Stimulated activated CD4-positive, alpha-beta T cell treated with anti-CD3 and anti-CD28 coated beads, Interleukin-1b, Interleukin-23, amount 100 ng/mL, for 24 hours (primary cell): ENCODE measurements around the gene NPIPA5.
"Not testable (repeated sequence)": the region's sequence is repeated elsewhere in the genome, so short reads cannot be mapped to it uniquely, and the experiment has no call there.

Source experiments
- DNase-seq, 4 experiments: peaks; one replicate each; pipeline ENCODE4 v3.0.0-alpha.2; 2020; ENCODE audit warnings: low read depth in 4 of 4, low spot score in 1 of 4

The NPIPA5 gene

DNA sequence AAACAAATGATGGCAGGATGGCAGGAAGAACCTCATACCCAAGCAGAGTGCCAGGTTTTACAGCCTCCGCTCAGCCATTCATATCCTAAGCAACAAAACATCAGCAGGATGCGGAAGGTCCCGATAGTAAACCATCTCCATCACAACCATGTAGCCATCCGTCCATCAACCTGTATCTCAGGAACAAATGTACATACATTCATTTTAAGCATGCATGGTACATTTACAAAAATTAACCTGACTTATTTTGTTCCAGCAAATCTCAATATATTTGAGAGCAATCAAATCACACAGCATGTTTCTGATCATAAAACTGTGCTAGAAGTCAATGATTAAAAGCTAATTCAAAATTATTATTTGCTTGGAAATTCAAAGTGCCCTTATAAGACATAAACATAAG, at the start of gene NPIPA5:
Gene NPIPA5, minus strand, starts transcription at position 101 of the 400 bp plus-strand sequence. Its CDS starts 0 bp downstream, at position 101.
- DNase-seq: not testable (repeated sequence)

DNA sequence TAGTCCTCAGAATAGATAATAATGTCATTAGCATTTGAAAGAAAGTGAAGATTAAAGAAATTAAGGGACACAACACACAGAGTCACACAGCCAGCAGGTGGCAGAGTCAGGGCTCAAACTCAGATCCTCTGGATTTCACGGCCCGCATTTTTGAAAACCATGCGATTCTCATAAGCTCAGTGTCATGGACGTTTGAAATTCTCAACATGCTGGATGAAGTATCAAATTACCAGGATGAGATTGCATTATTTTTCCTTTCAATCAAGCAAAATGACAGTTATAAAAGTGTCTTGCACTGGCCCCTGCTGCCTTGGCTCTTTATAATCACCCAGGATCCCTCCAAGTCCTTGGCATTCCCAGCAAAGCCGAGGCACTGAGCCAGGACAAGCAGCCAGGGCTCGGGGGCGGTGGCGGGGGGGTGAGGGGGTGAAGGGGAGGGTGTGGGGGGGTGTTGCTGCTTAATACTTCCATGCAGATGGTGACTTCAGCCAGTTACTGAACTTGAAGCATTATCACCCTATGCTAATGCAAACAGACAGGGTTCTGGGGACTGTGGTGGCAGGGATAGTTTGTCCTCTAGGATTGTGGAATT, 49.6 kb upstream of the NPIPA5 start:
- peak; percentile 15 to 42 (median 30) for DNase-seq

DNA sequence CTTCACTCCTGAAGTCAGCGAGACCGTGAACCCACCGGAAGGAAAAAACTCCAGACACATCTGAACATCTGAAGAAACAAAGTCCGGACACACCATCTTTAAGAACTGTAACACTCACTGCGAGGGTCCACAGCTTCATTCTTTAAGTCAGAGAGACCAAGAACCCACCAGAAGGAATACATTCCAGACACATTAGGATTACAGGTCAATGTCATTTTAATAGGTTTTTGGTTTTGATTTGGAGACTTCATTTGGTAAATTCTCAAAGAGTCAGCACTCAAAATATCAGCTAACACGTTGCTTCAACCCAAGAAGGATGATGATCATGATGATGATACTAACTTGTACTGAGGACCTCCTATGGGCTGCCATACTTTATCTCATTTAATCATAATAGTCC, 48.7 kb upstream of the NPIPA5 start:
- DNase-seq: no peak

DNA sequence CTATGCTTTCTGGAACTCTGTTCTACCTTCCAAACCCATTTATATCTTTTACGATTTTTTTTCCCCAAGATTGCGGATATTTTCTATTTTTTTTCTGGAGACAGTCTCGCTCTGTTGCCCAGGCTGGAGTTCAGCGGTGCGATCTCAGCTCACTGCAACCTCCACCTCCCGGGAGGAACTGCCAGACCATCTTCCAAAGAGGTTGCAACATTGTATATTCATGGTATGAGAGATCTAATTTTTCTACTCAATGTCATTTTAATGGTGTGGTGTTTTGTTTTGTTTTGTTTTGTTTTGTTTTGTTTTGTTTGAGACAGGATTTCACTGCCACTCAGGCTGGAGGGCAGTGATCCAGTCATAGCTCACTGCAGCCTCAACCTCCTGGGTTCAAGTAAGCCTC, 47.8 kb upstream of the NPIPA5 start:
- no peak for DNase-seq

DNA sequence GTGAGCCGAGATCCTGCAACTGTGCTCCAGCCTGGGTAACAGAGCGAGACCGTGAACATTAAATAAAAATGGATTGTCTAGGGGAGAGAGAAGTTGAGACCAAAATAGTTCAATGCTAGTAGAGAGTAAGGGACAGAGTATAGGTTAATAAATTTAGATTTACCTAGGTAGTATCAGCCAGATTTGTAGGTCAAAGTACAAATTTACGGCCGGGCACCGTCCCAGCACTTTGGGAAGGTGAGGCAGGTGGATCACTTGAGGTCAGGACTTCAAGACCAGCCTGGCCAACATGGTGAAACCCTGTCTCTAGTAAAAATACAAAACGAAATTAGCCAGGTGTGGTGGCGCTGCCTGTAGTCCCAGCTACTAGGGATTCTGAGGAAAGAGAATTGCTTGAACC, 44.1 kb upstream of the NPIPA5 start:
- no peak for DNase-seq

DNA sequence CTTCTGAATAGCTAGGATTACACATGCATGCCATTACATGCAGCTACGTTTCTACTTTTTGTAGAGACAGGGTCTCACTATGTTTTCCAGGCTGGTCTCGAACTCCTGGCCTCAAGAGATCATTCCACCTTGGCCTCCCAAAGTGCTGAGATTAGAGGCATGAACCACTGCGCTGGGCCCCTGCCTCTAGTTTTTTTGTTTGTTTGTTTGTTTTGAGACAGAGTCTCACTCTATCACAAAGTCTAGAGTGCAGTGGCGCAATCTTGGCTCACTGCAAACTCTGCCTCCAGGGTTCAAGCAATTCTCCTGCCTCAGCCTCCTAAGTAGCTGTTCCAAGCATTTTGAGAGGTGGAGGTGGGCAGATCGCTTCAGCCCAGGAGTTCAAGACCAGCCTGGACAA, 43.6 kb upstream of the NPIPA5 start:
- DNase-seq: not testable (repeated sequence)

DNA sequence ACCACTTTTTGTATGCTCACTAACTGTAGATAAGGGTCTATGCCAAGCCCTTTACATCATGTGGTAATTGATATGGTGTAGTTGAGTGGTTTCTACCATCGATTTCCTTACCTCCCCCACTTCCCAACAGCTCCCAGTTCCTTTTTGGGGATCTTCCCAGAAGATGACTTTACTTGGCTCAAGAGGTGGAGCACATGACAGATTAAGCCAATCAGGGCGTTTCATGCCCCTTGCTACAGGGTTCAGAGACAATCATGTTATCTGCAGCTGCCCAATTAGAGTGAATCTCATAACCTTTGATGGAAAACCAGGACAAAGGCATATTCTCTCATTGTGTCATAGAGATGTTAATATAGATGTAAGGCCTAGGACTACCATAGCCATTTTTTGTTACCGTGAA, 40.1 kb upstream of the NPIPA5 start:
- no peak for DNase-seq

DNA sequence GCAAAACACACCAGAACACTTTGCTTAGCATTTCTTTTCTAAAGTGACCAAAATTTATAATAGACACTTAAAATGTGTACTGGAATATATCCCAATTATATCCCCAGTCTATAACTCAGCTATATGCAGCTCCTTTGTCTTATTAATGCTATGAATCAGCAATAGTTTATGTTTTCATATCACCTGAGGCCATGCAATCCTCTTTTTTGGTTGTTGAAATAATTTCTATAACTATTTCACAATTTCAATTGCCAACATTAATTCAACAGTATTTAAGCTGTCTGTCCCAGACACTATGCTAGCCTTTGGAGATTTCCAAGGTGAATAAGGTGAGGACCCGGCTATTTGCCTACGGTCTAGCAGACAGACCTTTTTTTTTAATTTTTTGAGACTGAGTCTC, 39.1 kb upstream of the NPIPA5 start:
- no peak for DNase-seq

DNA sequence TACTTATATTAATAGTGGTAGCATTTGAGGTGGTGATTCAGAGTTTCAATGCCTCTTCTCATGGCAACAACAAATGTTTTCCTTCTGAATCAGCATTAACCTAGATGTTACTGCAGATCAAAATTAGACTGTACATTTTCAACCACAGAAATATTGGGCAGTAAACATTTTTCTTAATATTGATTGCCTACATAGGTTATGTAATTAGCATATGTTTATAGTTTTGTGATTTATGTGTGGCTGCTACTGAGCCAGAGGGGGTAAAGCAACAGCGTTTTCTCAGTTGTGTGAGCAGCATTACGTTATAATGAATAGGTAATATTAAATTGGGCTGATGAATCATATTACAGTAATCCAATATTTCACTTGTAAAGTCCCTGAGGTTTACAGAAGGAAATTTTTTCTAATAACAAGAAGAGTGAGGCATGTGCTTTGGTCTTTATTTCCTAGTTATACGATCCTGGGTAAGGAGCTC, 37.5 kb upstream of the NPIPA5 start:
- DNase-seq: no peak

DNA sequence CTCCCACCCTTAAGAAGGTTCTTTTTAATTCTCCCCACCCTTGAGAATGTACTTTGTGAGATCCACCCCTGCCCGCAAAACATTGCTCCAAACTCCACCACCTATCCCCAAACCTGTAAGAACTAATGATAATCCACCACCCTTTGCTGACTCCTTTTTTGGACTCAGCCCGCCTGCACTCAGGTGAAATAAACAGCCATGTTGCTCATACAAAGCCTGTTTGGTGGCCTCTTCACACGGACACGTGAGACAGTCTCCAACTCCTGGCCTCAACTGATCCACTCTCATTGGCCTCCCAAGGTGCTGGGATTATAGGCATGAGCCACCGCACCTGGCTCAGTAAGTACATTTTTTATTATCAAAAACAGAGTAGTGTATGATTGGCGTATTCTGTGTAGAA, 31.4 kb upstream of the NPIPA5 start:
- DNase-seq: not testable (repeated sequence)

DNA sequence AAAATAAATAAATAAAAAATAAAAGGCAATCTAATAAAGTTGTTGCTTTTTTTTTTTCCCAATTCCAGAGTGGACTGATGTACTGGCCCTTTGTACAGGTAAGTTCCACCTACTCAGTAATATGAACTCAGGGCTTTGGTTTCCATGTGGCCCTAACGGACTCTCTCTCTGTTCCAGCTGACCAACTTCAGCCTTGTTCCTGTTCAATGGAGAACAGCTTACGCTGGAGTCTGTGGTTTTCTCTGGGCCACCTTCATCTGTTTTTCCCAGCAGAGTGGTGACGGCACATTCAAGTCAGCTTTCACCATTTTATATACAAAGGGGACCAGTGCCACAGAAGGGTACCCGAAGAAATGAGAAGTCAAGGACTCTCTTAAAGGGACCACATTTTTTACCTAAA, 29.7 kb upstream of the NPIPA5 start:
- not testable (repeated sequence) for DNase-seq

DNA sequence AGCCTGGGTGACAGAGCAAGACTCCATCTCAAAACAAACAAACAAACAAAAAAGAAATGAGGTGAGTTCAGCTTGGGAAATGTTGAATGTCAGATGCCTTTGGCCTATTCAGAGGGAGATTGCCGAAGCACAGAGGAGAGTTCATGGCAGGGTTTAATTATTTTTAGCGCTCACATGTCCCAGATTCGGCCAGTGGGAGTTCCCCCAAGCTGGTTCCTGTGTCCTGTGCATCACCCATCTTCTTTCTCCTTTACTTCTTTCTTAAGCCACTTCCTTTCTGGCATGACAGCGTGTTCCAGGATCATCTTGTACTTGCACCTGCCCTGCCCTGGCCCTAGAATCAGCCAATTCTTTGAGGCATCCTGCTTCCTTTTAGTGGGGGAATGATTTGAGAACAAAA, 26.7 kb upstream of the NPIPA5 start:
- DNase-seq: no peak

DNA sequence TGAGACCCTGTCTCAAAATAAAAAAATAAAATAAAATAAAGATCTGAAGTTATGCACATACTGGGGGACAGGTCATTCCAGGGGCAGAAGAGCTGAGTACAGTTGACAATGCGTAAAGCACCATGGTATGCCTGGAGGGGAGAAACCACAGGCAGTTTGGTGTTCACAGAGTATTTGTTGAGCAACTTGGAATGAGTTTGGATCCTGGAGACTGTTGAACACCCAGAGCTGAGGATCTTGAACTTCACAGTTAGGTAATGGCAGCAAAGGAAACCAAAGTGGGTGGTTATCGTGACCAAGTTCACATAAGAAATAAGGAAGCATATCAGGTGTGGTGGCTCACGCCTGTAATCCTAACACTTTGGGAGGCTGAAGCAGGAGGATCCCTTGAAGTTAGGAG, 26.0 kb upstream of the NPIPA5 start:
- not testable (repeated sequence) for DNase-seq

DNA sequence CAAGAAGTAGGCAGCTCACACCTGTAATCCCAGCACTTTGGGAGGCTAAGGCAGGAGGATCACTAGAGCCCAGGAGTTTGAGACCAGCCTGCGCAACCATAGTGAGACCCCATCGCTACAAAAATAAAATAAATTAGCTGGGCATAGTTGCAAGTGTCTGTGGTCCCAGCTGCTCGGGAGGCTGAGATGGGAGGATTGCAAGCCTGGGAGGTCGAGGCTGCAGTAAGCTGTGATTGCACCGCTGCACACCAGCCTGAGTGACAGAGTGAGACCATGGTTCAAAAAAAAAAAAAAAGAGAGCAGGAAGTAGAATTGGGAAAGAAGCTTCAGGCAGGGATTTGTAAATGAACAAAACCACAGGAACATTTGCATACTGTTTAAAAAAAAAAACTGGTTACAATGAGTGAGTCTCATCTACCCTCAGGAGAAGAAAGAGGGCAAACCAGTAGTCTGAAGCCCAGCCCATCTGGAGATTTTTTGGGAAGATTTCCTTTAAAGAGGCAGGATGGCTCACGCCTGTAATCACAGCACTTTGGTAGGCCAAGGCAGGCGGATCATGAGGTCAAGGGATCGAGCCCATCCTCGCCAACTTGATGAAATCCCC, 25.4 kb upstream of the NPIPA5 start:
- DNase-seq: no peak

DNA sequence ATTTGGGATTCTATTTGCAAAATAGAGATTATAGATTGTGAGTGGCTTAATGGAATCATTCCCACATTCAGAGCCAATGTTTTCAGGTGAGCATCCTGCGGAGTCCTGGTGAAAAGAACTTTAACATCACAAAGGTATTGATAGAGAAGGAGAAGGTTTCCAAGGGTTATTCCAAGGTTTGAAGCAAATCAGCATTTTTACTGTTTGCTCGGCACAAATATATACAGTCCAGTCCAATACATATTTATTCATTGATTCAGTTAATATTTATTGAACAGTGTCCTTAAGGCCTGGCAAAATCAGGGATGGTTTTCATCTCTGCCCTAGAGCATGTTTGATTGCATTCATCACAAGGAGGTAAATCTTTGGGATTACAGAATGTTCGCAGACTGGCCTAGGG, 23.9 kb upstream of the NPIPA5 start:
- DNase-seq: no peak

DNA sequence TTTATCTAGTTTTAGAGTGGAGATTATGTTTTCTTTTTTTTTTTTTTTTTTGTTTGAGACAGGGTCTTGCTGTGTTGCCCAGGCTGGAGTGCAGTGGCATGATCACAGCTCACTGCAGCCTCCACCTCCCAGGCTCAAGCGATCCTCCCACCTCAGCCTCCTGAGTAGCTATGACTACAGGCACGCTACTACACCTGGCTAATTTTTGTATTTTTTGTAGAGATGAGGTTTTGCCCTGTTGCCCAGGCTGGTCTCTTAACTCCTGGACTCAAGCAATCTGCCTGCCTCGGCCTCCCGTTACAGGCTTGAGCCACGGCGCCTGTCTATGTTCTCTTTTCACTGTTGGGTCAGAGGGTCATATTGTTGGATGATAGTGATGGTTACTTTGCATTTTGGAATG, 22.2 kb upstream of the NPIPA5 start:
- DNase-seq: not testable (repeated sequence)

DNA sequence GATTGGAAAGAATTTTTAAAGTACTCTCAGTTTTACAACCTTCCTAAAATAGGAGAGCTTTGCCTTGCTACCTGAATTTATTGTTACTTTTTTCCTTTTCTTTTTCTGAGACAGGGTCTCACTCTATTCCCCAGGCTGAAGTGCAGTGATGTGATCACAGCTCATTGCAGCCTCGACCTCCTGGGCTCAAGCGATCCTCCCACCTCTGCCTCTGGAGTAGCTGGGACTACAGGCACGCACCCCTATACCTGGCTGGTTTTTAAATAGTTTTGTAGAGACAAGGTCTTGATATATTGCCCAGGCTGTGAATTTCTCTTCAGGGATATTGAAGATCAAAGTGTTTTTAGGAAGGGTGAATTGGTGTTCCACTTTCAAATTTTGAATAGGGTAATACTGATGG, 21.2 kb upstream of the NPIPA5 start:
- DNase-seq: no peak

DNA sequence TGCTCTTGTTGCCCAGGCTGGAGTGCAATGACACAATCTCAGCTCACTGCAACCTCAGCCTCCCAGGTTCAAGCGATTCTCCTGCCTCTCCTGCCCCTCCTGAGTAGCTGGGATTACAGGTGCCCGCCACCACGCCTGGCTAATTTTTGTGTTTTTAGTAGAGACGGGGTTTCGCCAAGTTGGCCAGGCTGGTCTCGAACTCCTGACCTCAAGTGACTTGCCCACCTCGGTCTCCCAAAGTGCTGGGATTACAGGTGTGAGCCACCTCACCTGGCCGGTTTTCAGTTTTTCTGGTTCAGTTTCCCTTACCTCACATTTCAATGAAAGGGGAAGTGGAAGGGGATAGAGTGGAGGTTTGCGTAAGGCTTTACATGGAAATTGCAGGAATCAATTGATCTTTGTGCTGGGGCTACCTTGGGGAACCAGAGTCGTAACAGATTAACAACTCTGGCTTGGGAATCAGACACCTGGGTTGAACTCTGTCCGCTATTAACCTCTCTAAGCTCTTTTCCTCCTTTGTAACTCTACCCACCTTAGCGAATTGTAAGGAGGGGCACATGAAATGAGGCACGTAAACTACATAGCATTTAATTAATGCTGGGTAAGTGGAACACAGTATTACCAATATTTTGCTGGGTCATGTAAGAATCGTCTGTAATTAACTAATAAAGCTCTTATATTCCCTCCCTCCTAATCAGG, 20.7 kb upstream of the NPIPA5 start:
- no peak for DNase-seq

DNA sequence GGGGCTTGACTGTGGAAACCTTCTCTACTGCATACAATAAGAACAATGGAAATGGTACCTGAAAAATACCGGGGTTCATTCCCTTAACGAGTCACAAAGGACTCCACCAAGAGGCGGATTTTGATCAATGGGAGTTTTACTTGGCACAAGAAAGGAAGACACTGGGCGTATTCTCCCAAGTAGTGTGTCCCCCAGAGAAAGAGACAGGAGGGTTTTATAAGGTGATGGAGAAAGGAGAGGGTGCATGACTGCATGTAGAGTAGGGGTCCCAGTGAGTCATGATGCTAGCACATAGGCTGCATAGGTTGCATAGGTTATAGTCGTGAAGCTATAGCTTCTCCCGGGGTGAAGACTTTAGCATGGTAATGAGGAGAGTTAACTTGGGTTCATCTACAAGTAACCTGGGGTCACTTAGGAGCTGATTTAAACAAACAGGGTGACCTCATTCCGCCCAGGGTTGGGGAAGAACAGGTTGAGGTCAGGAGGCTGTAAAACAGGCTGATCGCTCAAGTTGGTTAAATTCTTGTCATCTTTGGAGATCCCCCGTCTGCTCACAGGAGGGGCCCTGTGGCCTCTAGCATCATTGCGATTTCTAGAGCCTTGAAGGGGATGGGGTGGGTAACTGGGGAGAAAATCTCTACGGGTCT, 19.0 kb upstream of the NPIPA5 start:
- no peak for DNase-seq

DNA sequence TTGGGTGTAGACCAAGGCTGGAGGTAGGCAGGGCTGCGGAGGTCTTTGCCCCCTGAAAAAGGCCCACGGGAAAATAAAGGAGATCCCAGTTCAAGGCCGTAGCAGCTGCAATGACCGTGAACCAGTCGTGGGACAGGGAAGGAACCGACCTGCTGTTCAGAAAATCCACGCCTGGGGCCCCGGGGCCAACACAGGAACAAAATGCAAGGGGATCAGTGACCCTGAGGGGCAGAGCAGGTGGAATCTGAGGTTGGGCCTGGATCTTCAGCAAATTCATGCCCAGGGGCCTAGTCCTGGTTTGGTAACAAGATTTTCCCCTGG, 18.4 kb upstream of the NPIPA5 start:
- DNase-seq: not testable (repeated sequence)

DNA sequence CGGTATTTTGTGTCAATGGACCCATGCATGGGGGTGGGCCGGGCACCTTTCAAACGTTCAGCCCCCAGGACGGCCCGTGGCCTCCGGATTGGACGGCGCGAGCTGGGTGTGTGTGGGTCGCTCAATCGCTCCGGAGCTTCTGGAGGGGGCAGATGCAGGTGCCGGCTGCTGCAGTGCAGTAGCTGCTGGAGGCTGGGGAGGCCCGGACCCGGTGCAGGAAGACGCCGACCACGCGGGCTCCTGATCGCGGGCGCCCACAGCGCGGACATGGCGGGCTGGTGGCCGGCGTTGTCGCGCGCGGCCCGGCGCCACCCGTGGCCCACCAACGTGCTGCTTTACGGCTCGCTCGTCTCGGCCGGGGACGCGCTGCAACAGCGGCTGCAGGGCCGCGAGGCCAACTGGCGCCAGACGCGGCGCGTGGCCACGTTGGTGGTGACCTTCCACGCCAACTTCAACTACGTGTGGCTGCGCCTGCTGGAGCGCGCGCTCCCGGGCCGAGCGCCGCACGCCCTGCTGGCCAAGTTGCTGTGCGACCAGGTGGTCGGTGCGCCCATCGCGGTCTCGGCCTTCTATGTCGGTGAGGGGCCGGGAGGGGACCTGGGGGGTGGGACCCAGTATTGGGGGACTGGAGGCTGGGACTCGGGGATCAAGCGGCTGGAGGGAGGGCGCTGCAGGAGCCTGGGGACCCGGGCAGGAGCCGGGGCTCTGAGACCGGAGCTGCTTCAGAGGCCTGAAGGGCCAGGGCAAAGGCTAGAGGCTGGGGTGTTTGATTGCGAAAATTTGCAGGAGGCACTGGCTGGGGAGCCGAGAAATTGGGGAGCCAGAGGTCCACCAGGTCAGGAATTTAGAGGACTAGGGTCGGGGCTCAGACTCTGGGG, 17.8 kb upstream of the NPIPA5 start, which contains the start of gene MPV17L:
Gene MPV17L, plus strand, starts transcription at position 124 of the 878 bp plus-strand sequence. Its CDS starts 144 bp downstream, at position 268.
- DNase-seq: not testable (repeated sequence)
